ENCODE data around the gene HOMER2. TPM values are rescaled to one million over a fixed set of nuclear protein-coding genes. Genes with fewer than 3 reads are reported as not detected.
A peak's percentile ranks its signal among the peaks of the same experiment; 100 is the strongest.

Gene HOMER2
- total RNA-seq, 2 donors from 2014 or later, result 234 to 445 TPM

GRCh38 chr15:82832601-82833361 is 119.7 kb downstream of the HOMER2 start:
- Histone ChIP-seq H3K4me3 (no peak overlapping the region), H3K36me3 (peaks cover 4 to 28% of the 10 kb centered on the region in 2 donors), H3K27me3 (replicated peaks; ENCODE audit: insufficient read depth) (no peaks in the 10 kb centered on the region), H3K27ac (no peak overlapping the region), H3K9me3 (no peaks in the 10 kb centered on the region), H3K4me1 (replicated peaks) (no peaks in the 10 kb centered on the region)
- WGBS, result 69% methylated on average over 13 of the region's 13 CpGs
- TF ChIP-seq POLR2A (IDR thresholded peaks at IDR 0.05) (no peak), POLR2AphosphoS5 (IDR thresholded peaks at IDR 0.05) (no peak), CTCF (IDR thresholded peaks at IDR 0.05) (no peak)
- no peak for DNase-seq (ENCODE audit: low spot score)
- intact Hi-C loops (cut with DNase I), result no loop called here

GRCh38 chr15:82831894-82832600 is 120.5 kb downstream of the HOMER2 start:
- H3K36me3 ChIP-seq, result peaks cover 6 to 26% of the 10 kb centered on the region in 2 donors
- WGBS, result 91% methylated on average over 5 of the region's 5 CpGs

GRCh38 chr15:82830427-82831173 is 121.9 kb downstream of the HOMER2 start:
- Histone ChIP-seq H3K36me3 (peaks cover 6 to 18% of the 10 kb centered on the region in 2 donors), H3K4me3 (no peak overlapping the region), H3K27ac (no peak overlapping the region), H3K27me3 (replicated peaks; ENCODE audit: insufficient read depth) (no peaks in the 10 kb centered on the region), H3K4me1 (replicated peaks) (no peaks in the 10 kb centered on the region), H3K9me3 (no peaks in the 10 kb centered on the region)
- peak; percentile 3 for DNase-seq (ENCODE audit: low spot score)
- no peak for TF ChIP-seq CTCF (IDR thresholded peaks at IDR 0.05)
- no peak for TF ChIP-seq POLR2AphosphoS5 (IDR thresholded peaks at IDR 0.05)
- TF ChIP-seq POLR2A (IDR thresholded peaks at IDR 0.05), result no peak
- WGBS, result 89% methylated on average over 17 of the region's 18 CpGs
- intact Hi-C loops (cut with DNase I), result no loop called here

More at GRCh38 chr15:82831894-82832600, 120.5 kb downstream of the HOMER2 start:
- no peaks in the 10 kb centered on the region for H3K9me3 ChIP-seq
- no peak overlapping the region for H3K4me3 ChIP-seq
- TF ChIP-seq POLR2AphosphoS5 (IDR thresholded peaks at IDR 0.05), result no peak
- no peak for TF ChIP-seq CTCF (IDR thresholded peaks at IDR 0.05)
- no peak for TF ChIP-seq POLR2A (IDR thresholded peaks at IDR 0.05)
- DNase-seq (ENCODE audit: low spot score), result no peak
- H3K27me3 ChIP-seq (replicated peaks; ENCODE audit: insufficient read depth), result no peaks in the 10 kb centered on the region
- H3K4me1 ChIP-seq (replicated peaks), result no peaks in the 10 kb centered on the region
- intact Hi-C loops (cut with DNase I), result no loop called here
- H3K27ac ChIP-seq, result no peak overlapping the region

- DNase-seq (ENCODE audit: low spot score), result peak; percentile 3
- TF ChIP-seq POLR2AphosphoS5 (IDR thresholded peaks at IDR 0.05) (no peak), POLR2A (IDR thresholded peaks at IDR 0.05) (no peak), CTCF (IDR thresholded peaks at IDR 0.05) (no peak)
- no peak overlapping the region for H3K4me3 ChIP-seq
- H3K36me3 ChIP-seq, result peaks cover 6 to 7% of the 10 kb centered on the region in 2 donors
- intact Hi-C loops (cut with DNase I), result no loop called here
- WGBS, result 95% methylated on average over 4 of the region's 4 CpGs
- H3K4me1 ChIP-seq (replicated peaks), result no peaks in the 10 kb centered on the region
- no peaks in the 10 kb centered on the region for H3K27me3 ChIP-seq (replicated peaks; ENCODE audit: insufficient read depth)
- H3K9me3 ChIP-seq, result no peaks in the 10 kb centered on the region
- H3K27ac ChIP-seq, result no peak overlapping the region
These were observed 123.3 kb downstream of the HOMER2 start for GRCh38 chr15:82829234-82829633.

Measured in prostate gland (tissue), 2 donors.